GM13977 (cell line): ENCODE data around the gene TMEM248.

Experiments used
- DNase-seq: peaks from one replicate; pipeline ENCODE4 v3.0.0; 2012; ENCODE audit warnings: low spot score
- CTCF ChIP-seq: IDR thresholded peaks from 2 replicates; pipeline ENCODE4 v1.5.1; 2012; ENCODE audit warnings: mild to moderate bottlenecking, control low read depth; ENCODE audit not compliant: insufficient read depth; ENCODE audit errors: extremely low read depth, missing control alignments
- in situ Hi-C: fragments of 300-500 bp; cut with MboI; formaldehyde crosslinking; loops from one replicate; pipeline ENCODE4 v1.12.0; 2022; ENCODE audit warnings: low sequenced_read_pairs, low pct_unique_long_range_greater_than_20kb, mixed read lengths, inconsistent platforms; ENCODE audit not compliant: unreplicated experiment

TMEM248 gene

DNA sequence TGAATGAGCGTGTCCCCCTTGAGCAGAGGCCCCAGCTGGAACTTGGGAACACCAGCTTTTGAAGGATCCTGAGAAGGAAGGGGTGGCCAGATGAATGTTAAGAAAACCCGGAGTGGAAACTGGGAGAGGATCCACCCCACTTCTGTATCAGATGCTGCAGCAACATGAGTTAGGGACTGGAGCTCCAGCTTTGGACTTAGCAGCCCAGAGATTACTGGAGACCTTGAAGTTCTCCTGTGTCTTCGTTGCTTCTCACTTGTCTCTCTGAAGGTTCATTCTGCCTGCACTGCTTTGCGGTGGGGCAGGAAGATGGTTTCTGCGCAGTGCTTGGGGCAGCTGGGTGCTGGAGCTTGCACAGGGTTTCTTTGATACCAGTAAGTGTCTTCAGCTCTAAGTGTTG is 9.3 kb downstream of the TMEM248 start:
- in situ Hi-C loops, result no loop called here
- no peak for TF ChIP-seq CTCF
- no peak for DNase-seq

DNA sequence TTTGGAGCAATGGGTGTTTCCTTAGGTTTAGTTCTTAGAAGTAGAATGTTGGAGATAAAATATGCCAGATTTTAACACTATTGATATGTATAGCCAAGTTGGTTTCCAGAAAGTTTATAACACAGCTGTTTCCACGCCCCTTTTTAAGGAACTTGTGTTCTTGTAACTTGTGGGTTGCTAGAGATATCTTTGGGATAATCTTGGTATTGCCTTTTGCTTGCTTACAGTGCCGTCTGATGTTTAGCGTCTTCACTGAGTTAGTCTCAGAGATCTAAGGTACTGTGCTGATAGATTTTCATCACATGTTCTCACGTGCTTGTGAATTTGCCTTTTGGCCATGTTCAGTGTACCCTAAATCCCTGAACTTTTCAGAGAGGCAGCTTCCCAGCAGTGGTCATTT is 12.4 kb downstream of the TMEM248 start:
- no peak for TF ChIP-seq CTCF
- in situ Hi-C loops, result no loop called here

DNA sequence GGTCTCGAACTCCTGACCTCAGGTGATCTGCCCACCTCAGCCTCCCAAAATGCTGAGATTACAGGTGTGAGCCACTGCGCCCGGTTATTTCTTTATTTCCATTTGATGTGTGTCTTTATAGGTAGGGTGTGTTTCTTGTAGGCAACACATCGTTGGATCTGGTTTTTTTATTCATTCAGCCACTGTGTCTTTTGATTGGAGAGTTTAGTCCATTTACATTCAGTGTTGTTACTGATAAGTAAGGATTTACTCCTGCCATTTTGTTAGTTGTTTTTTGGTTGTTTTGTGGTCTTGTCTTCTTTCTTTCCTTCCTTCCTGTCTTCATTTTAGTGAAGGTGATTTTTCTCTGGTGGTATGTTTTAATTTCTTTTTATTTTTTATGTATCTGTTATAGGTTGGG is 16.9 kb downstream of the TMEM248 start:
- TF ChIP-seq CTCF, result no peak
- in situ Hi-C loops, result no loop called here

More for the DNA sequence above, 12.4 kb downstream of the TMEM248 start:
- DNase-seq, result no peak

DNA sequence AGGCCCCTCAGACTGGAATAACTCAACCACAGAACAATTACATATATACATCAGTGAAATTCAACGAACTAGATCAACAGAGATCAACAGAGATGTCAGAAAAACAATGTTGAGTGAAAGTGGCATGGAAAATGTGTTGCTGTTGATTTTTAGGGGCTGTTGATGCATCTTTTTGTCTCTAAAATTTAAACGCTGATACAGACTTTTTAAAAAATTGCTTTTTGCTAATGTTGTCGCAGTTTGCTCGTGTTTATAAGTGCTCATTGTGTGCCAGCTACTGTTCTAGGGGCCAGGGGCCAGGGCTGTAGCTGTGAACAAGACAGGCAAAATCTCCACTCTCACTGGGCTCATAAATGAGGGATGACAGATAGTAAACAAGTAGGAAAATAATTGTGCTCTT is 18.3 kb downstream of the TMEM248 start:
- no peak for DNase-seq
- TF ChIP-seq CTCF, result no peak
- in situ Hi-C loops, result no loop called here

More for the DNA sequence above, 16.9 kb downstream of the TMEM248 start:
- no peak for DNase-seq

DNA sequence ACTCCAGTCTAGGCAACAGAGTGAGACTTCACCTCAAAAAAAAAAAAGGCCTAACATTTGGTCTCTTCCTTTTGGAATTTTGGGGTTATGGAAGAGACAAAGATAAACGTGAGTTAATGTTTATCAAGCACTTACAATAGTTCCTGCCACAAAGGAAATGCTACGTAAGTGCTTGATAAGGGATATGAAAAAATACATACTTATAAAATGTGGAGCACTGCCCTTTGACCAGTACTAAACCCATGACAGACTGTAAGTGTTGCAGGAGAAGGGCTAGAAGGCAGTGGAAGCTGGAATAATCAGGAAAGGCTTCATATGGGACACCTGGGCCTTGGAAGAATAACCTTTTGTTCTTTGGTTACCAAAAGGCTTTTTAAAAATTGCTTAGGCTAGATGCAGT is 25.5 kb downstream of the TMEM248 start:
- DNase-seq, result no peak
- TF ChIP-seq CTCF, result no peak
- in situ Hi-C loops, result no loop called here

DNA sequence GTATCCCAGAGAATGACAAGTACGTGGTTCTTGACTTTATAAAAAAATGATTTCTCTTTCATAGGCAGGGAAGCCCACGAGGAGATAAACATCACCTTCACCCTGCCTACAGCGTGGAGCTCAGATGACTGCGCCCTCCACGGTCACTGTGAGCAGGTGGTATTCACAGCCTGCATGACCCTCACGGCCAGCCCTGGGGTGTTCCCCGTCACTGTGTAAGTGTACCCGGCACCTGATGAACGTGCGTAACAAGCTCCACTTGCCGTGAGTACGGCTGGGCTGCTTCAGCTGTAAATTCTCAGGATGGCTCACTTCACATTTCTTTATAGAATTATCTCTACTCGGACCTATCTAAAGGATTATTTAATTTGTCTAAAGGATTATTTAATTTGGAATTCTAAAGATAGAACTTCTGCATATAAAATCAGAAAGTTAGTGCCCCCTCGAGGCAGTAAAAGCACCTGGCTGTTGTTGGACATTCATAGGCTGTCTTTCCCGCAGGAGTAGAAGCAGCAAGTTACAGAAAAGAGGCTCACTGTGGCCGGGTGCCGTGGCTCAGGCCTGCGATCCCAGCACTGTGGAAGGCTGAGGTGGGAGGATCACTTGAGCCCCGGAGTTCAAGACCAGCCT is 27.6 kb downstream of the TMEM248 start:
- no peak for DNase-seq
- in situ Hi-C loops, result no loop called here
- no peak for TF ChIP-seq CTCF

GRCh38 chr7:66950311-66950710 is 29.3 kb downstream of the TMEM248 start:
- no peak for DNase-seq
- in situ Hi-C loops, result no loop called here
- TF ChIP-seq CTCF, result no peak
